Central memory CD8-positive, alpha-beta T cell (primary cell): Measurements from ENCODE around the gene PDIA6.

Source experiments
- ATAC-seq: fragments of 150-1000 bp; cut with Tn5 transposase; replicated peaks from 2 replicates; pipeline ENCODE4 v1.10.0; 2022; ENCODE audit warnings: mild to moderate bottlenecking, moderate FRiP score, moderate number of reproducible peaks; ENCODE audit not compliant: poor library complexity, severe bottlenecking; ENCODE audit errors: extremely low read depth
- DNase-seq, 2 donors: peaks; one replicate each; pipeline ENCODE4 v3.0.0; 2021; ENCODE audit warnings: low spot score in 2 of 2
- H3K27ac Mint-ChIP-seq: one replicate; pipeline ENCODE4 v1.8.0; 2022; ENCODE audit warnings: low read depth, mild to moderate bottlenecking, moderate library complexity, mixed read lengths
- H3K27me3 Mint-ChIP-seq: one replicate; pipeline ENCODE4 v1.8.0; 2022; ENCODE audit warnings: mixed read lengths
- H3K36me3 Mint-ChIP-seq: one replicate; pipeline ENCODE4 v1.8.0; 2022; ENCODE audit warnings: mild to moderate bottlenecking, moderate library complexity, mixed read lengths; ENCODE audit not compliant: insufficient read depth
- H3K4me1 Mint-ChIP-seq: one replicate; pipeline ENCODE4 v1.8.0; 2022; ENCODE audit warnings: mixed read lengths
- H3K4me3 Mint-ChIP-seq: one replicate; pipeline ENCODE4 v1.8.0; 2022; ENCODE audit warnings: mild to moderate bottlenecking, moderate library complexity, mixed read lengths
- H3K9me3 Mint-ChIP-seq: one replicate; pipeline ENCODE4 v1.8.0; 2022; ENCODE audit warnings: mixed read lengths

PDIA6 gene

GRCh38 chr2:10771786-10772185 is 40.8 kb downstream of the PDIA6 start:
- H3K36me3 Mint-ChIP-seq: no peaks in the 10 kb centered on the region
- DNase-seq (no peak), ATAC-seq (no peak)
- H3K27ac Mint-ChIP-seq: no peak overlapping the region
- no peaks in the 10 kb centered on the region for H3K4me1 Mint-ChIP-seq
- no peak overlapping the region for H3K4me3 Mint-ChIP-seq
- no peaks in the 10 kb centered on the region for H3K9me3 Mint-ChIP-seq
- no peaks in the 10 kb centered on the region for H3K27me3 Mint-ChIP-seq

GRCh38 chr2:10770956-10771750 is 41.4 kb downstream of the PDIA6 start:
- no peak overlapping the region for H3K27ac Mint-ChIP-seq
- ATAC-seq: no peak
- no peaks in the 10 kb centered on the region for H3K27me3 Mint-ChIP-seq
- no peaks in the 10 kb centered on the region for H3K9me3 Mint-ChIP-seq
- H3K36me3 Mint-ChIP-seq: no peaks in the 10 kb centered on the region
- no peaks in the 10 kb centered on the region for H3K4me1 Mint-ChIP-seq
- no peak for DNase-seq
- H3K4me3 Mint-ChIP-seq: no peak overlapping the region

DNA sequence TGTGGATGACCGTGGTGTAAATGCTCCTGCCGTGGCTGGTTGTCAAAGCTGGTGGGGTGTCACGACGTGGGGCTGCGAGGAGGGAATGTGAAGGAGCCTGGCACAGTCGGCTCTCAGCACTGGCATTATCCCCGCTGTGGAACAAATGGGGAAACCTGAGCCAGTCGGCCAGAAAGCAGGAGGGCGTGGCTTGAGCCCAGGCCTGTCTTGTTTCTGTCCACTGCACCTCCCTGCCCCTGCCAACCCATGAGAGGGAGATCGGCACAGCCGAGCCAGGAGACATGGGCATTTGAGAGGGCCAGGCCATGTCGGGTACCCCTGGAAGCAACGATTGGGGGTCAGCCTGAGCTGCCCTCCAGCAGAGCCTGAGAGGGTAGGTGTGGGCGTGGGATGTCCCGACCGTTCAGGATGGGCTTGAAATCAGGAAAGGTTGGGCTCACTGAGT is 44.5 kb downstream of the PDIA6 start:
- Mint-ChIP-seq H3K27me3 (peaks cover 12% of the 10 kb centered on the region), H3K4me3 (no peak overlapping the region), H3K9me3 (no peaks in the 10 kb centered on the region), H3K27ac (no peak overlapping the region), H3K4me1 (no peaks in the 10 kb centered on the region), H3K36me3 (no peaks in the 10 kb centered on the region)
- DNase-seq: no peak
- no peak for ATAC-seq

- no peaks in the 10 kb centered on the region for H3K36me3 Mint-ChIP-seq
- H3K4me3 Mint-ChIP-seq: no peak overlapping the region
- H3K9me3 Mint-ChIP-seq: no peaks in the 10 kb centered on the region
- no peak for DNase-seq
- H3K27me3 Mint-ChIP-seq: peaks cover 19% of the 10 kb centered on the region
- H3K4me1 Mint-ChIP-seq: no peaks in the 10 kb centered on the region
- ATAC-seq: no peak
- H3K27ac Mint-ChIP-seq: no peak overlapping the region
Measured at GRCh38 chr2:10765914-10766313, 46.7 kb downstream of the PDIA6 start.

GRCh38 chr2:10765461-10765860 is 47.1 kb downstream of the PDIA6 start:
- no peak overlapping the region for H3K4me3 Mint-ChIP-seq
- no peaks in the 10 kb centered on the region for H3K9me3 Mint-ChIP-seq
- no peak overlapping the region for H3K27ac Mint-ChIP-seq
- H3K4me1 Mint-ChIP-seq: no peaks in the 10 kb centered on the region
- ATAC-seq: no peak
- no peaks in the 10 kb centered on the region for H3K36me3 Mint-ChIP-seq
- no peak for DNase-seq
- H3K27me3 Mint-ChIP-seq: peaks cover 19% of the 10 kb centered on the region

DNA sequence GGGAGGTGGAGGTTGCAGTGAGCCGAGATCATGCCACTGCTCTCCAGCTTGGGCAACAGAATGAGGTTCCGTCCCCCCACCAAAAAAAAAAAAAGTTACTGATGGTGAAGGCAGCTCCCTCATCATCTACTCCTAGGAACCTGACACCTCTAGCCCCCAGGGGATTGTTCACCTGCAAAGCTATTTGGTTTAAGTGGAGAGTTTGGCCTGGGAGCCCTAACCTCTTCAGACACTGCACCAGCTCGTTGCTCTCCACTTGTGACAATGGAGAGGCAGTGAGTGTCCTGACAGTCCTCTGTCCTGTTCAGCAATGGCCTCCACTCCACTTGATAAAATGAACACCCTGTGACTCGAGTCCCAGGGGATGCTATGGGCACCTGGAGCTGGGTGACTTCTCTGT is 47.7 kb downstream of the PDIA6 start:
- Mint-ChIP-seq H3K4me1 (no peaks in the 10 kb centered on the region), H3K36me3 (no peaks in the 10 kb centered on the region), H3K27me3 (peaks cover 19% of the 10 kb centered on the region), H3K4me3 (no peak overlapping the region), H3K27ac (no peak overlapping the region), H3K9me3 (no peaks in the 10 kb centered on the region)
- ATAC-seq (no peak), DNase-seq (no peak)

GRCh38 chr2:10764096-10764785 is 48.3 kb downstream of the PDIA6 start:
- Mint-ChIP-seq H3K27ac (no peak overlapping the region), H3K4me3 (no peak overlapping the region), H3K27me3 (peaks cover 19% of the 10 kb centered on the region), H3K4me1 (no peaks in the 10 kb centered on the region), H3K36me3 (no peaks in the 10 kb centered on the region), H3K9me3 (no peaks in the 10 kb centered on the region)
- no peak for ATAC-seq
- DNase-seq: no peak

DNA sequence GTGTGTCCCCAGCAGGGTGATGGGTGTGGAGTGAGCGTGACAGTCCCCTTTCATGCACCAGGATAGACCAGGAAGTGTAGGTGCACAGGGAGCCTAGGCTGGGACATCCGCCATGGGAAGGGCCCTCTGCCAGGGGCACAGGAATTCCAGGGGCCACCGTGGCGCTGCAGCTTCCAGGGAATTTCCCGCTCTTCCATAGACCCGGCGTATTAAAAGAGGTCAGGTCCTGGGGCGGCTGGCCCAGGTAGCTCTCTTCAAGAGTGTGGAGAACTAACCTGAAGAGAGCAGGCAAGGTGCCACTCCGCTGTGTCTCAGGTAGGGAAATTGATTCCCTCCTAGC is 49.2 kb downstream of the PDIA6 start:
- ATAC-seq (no peak), DNase-seq (no peak)
- H3K9me3 Mint-ChIP-seq: no peaks in the 10 kb centered on the region
- no peak overlapping the region for H3K27ac Mint-ChIP-seq
- H3K27me3 Mint-ChIP-seq: peaks cover 19% of the 10 kb centered on the region
- no peak overlapping the region for H3K4me3 Mint-ChIP-seq
- H3K36me3 Mint-ChIP-seq: no peaks in the 10 kb centered on the region
- no peaks in the 10 kb centered on the region for H3K4me1 Mint-ChIP-seq

DNA sequence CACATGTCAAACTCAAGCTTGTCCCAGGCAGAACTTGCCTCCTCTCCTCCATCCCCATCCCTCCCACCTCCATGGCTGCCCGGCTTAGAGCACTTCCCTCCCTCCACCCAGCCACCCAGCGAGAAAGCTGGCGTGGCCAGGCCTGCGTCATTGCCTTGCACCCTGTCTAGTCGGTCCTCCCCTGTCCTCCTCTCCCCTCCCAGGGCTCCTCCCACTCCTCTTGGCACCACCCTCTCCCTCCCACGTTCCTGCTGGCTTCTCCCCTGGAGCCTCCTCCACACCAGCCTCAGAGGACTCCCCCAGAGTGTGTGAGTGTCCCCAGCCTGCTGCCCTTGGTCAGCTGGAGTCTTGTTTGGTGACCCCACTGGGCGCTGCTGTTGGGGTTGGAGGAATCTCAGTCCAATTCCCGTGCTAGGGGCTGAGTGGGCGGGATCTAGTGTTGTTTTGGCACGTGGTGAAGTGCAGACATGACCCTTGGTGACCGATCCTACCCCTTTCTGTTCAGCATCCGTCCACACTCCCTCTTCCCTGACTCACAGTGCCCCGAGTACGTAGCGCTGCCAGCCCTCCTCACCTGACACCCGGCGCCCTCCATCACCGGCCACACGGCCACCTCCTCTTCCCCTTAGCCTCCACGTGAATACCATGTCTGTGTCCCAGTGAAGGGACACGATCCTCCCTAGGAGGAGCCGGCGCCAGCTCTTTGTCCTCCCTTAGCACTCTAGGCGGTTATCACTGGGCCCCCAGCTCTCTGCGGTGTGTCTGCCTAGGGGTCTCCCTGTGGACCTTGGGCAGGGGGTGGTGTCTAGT is 49.7 kb downstream of the PDIA6 start:
- no peaks in the 10 kb centered on the region for H3K4me1 Mint-ChIP-seq
- no peak overlapping the region for H3K4me3 Mint-ChIP-seq
- H3K27ac Mint-ChIP-seq: no peak overlapping the region
- no peaks in the 10 kb centered on the region for H3K36me3 Mint-ChIP-seq
- DNase-seq (no peak), ATAC-seq (no peak)
- peaks cover 19% of the 10 kb centered on the region for H3K27me3 Mint-ChIP-seq
- no peaks in the 10 kb centered on the region for H3K9me3 Mint-ChIP-seq

DNA sequence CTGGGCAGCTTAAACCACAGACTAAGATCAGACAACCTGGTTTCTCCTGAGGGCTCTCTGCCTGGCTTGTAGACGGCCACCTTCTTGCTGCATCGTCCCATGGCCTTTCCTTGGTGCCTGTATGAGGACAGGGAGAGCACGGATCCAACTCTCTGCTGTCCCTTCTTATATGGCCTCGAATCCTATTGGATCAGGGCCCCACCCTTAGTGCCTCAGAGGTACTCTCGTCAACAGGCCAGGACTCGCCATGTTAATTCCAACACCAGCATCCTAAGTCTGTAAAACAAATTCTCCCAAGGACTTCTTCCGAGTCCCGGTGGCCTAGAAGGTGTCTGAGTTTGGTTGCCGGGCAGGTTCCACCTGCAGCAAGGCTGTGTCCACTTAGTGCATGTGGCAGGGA is 51.0 kb downstream of the PDIA6 start:
- H3K4me1 Mint-ChIP-seq: no peaks in the 10 kb centered on the region
- no peak overlapping the region for H3K27ac Mint-ChIP-seq
- no peak for ATAC-seq
- peaks cover 19% of the 10 kb centered on the region for H3K27me3 Mint-ChIP-seq
- no peak for DNase-seq
- no peaks in the 10 kb centered on the region for H3K36me3 Mint-ChIP-seq
- no peaks in the 10 kb centered on the region for H3K9me3 Mint-ChIP-seq
- H3K4me3 Mint-ChIP-seq: no peak overlapping the region

- Mint-ChIP-seq H3K27ac (no peak overlapping the region), H3K4me3 (no peak overlapping the region), H3K27me3 (peaks cover 20% of the 10 kb centered on the region), H3K4me1 (no peaks in the 10 kb centered on the region), H3K36me3 (no peaks in the 10 kb centered on the region), H3K9me3 (no peaks in the 10 kb centered on the region)
- DNase-seq: no peak
- no peak for ATAC-seq
Measured at GRCh38 chr2:10760794-10761504, 51.6 kb downstream of the PDIA6 start.

DNA sequence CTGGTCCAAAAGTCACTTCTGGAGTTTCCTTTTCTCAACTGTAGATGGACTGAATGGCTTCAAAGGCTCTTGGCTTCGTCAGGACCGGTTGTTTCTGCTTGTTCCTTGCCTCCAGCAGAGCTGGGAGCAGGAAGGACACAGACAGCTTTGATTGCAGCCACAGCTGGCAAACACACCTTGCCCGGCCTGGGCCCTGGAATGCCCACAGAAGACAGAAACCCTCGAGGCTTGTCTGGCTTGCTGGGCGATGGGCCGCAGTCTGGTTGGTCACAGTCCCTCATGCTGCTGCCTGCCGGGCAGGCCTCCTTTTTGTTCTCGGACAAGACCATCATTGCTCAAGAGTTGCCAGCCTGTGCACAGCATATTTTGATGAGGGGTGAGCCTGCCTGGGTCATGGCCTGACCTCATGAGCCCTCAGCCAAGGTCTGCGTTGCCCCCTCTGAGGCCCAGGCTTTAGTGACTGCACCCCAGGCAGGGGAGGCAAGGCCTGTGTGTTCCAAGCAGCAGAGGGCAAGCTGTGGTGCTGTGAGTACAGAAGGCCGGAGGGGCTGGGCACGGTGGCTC is 53.4 kb downstream of the PDIA6 start:
- Mint-ChIP-seq H3K4me1 (no peaks in the 10 kb centered on the region), H3K9me3 (no peaks in the 10 kb centered on the region), H3K27ac (no peak overlapping the region), H3K27me3 (peaks cover 21% of the 10 kb centered on the region), H3K4me3 (no peak overlapping the region), H3K36me3 (no peaks in the 10 kb centered on the region)
- DNase-seq (no peak), ATAC-seq (no peak)
